ENCODE measurements around the gene KCNK15. TPM values are rescaled to one million over a fixed set of nuclear protein-coding genes. Genes with fewer than 3 reads are reported as not detected.

Gene KCNK15
- total and polyA plus RNA-seq, 9 donors, result 0.93 to 21.6 (median 4.4) TPM

GRCh38 chr20:44720997-44721784 is 24.5 kb upstream of the KCNK15 start:
- H3K4me1 ChIP-seq (ENCODE audit: insufficient read depth), result peaks cover 21% of the 10 kb centered on the region
- peak; percentile 73 to 81 (median 78) for DNase-seq
- TF ChIP-seq EP300 (IDR thresholded peaks at IDR 0.05), result no peak
- TF ChIP-seq POLR2A (IDR thresholded peaks at IDR 0.05), result no peak
- TF ChIP-seq CTCF (IDR thresholded peaks at IDR 0.05), result no peak
- WGBS, 3 donors, result 8 to 19% (median 11%) methylated on average over 11 of the region's 11 CpGs
- no peak overlapping the region for H3K4me3 ChIP-seq
- H3K27ac ChIP-seq, result peak overlapping the region; percentile 41 to 55
- no peaks in the 10 kb centered on the region for H3K27me3 ChIP-seq
- no peaks in the 10 kb centered on the region for H3K9me3 ChIP-seq
- intact Hi-C loops (cut with DNase I), result no loop called here
- no peaks in the 10 kb centered on the region for H3K36me3 ChIP-seq

DNA sequence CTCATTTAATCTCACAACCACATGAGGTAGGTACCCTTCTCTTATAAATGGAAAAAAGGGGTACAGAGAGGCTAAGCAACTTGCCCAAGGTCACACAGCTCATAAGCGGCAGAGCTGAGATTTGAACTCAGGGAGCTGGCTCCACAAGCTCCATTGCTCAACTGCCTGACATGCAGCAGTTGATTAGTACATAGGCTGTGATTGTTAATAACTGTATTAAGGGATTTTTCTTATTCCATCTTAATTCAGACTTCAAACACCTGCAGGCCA is 23.9 kb upstream of the KCNK15 start:
- intact Hi-C loops (cut with DNase I), result no loop called here
- DNase-seq, result peak in 1 of 5 donors; percentile 16
- H3K9me3 ChIP-seq, result no peaks in the 10 kb centered on the region
- H3K4me1 ChIP-seq (ENCODE audit: insufficient read depth), result peaks cover 21% of the 10 kb centered on the region
- peak overlapping the region; percentile 20 to 55 for H3K27ac ChIP-seq
- WGBS, 3 donors, result 13 to 48% (median 29%) methylated on average over 1 of the region's 1 CpG
- H3K4me3 ChIP-seq, result no peak overlapping the region
- no peak for TF ChIP-seq POLR2A (IDR thresholded peaks at IDR 0.05)
- no peak for TF ChIP-seq EP300 (IDR thresholded peaks at IDR 0.05)
- TF ChIP-seq CTCF (IDR thresholded peaks at IDR 0.05), result no peak
- no peaks in the 10 kb centered on the region for H3K36me3 ChIP-seq
- no peaks in the 10 kb centered on the region for H3K27me3 ChIP-seq

GRCh38 chr20:44722990-44723389 is 22.7 kb upstream of the KCNK15 start:
- no peak overlapping the region for H3K4me3 ChIP-seq
- no peaks in the 10 kb centered on the region for H3K36me3 ChIP-seq
- H3K27me3 ChIP-seq, result no peaks in the 10 kb centered on the region
- peak overlapping the region in 1 of 2 donors; percentile 55 for H3K27ac ChIP-seq
- 88 to 98% (median 93%) methylated on average over 2 of the region's 2 CpGs for WGBS, 3 donors
- peak in 2 of 5 donors; percentile 18 to 30 for DNase-seq
- intact Hi-C loops (cut with DNase I), result no loop called here
- TF ChIP-seq POLR2A (IDR thresholded peaks at IDR 0.05), result no peak
- no peak for TF ChIP-seq EP300 (IDR thresholded peaks at IDR 0.05)
- TF ChIP-seq CTCF (IDR thresholded peaks at IDR 0.05), result no peak
- H3K9me3 ChIP-seq, result no peaks in the 10 kb centered on the region
- peaks cover 14% of the 10 kb centered on the region for H3K4me1 ChIP-seq (ENCODE audit: insufficient read depth)

GRCh38 chr20:44723391-44723790 is 22.3 kb upstream of the KCNK15 start:
- DNase-seq, result peak in 3 of 5 donors; percentile 13 to 31 (median 21)
- WGBS, 3 donors, result 87 to 89% (median 88%) methylated on average over 7 of the region's 7 CpGs

More at GRCh38 chr20:44723391-44723790, 22.3 kb upstream of the KCNK15 start:
- Histone ChIP-seq H3K27ac (peak overlapping the region in 1 of 2 donors; percentile 55), H3K4me3 (no peak overlapping the region), H3K27me3 (no peaks in the 10 kb centered on the region), H3K9me3 (no peaks in the 10 kb centered on the region), H3K4me1 (ENCODE audit: insufficient read depth) (peaks cover 12% of the 10 kb centered on the region), H3K36me3 (no peaks in the 10 kb centered on the region)
- intact Hi-C loops (cut with DNase I), result no loop called here
- TF ChIP-seq CTCF (IDR thresholded peaks at IDR 0.05) (no peak), EP300 (IDR thresholded peaks at IDR 0.05) (no peak), POLR2A (IDR thresholded peaks at IDR 0.05) (no peak)
